ENCODE data around the gene SLC19A1. TPM values are rescaled to one million over a fixed set of nuclear protein-coding genes. Genes with fewer than 3 reads are reported as not detected.

SLC19A1 gene
- total RNA-seq, 1 donor from 2014 or later, result 5.2 TPM

GRCh38 chr21:45494851-45495680, 47.2 kb downstream of the SLC19A1 start:
- DNase-seq (ENCODE audit: low read depth), result no peak

DNA sequence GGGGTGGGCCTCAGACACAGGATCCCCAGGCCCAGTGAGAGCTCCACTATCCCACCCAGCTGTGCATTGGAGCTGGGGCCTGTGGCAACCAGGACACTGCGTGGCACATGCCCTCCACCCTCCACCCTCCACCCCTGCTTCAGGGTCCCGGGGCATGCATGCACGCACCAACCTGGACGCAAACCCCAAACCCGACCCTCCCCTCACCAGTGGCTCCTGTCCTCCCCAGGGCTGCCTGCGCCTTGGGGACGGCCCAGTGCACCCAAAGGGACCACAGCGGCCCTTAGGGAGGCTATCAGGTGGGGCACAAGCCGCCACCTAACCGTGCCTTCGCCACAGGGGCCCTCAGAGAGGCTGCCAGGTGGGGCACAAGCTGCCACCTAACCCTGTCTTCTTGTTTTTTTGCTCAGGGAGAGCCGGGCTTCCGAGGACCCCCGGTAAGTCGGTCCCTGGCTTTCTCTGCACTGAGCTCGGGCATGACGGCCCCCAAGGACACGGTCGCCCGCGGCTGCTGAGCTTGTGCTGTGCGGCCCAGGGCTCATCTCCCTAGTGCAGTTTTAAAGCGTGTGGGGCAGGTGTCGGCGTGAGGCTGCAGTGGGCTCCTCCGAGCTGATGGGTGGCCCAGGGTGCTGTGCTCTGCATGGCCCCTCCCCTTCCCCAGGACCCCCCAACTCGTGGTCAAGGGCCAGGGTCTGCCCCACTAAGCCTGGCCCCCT, 47.9 kb downstream of the SLC19A1 start:
- DNase-seq (ENCODE audit: low read depth), result no peak

- DNase-seq (ENCODE audit: low read depth), result no peak
These were observed 48.7 kb downstream of the SLC19A1 start for GRCh38 chr21:45493401-45494001.

GRCh38 chr21:45492765-45493164, 49.5 kb downstream of the SLC19A1 start:
- no peak for DNase-seq (ENCODE audit: low read depth)

DNA sequence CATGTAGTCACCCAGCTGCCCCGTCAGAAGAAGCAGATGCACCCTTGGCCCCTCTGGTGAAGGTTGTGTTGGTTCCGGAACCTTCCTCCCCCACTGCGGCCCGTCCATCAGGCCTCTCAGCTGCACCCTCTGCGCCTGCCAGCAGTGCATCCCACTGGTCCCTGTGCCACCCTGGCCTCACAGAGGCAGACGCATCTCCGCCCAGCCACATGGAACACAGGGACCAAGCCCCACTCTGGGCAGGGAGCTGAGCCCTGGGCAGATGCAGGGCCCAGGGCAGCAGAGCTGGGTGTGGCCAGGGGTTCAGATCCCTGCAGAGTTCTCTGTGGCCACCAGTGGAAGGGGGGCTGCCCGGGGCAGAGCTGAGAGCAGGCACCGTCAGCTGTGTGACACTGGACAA, 50.6 kb downstream of the SLC19A1 start:
- no peak for DNase-seq (ENCODE audit: low read depth)

DNA sequence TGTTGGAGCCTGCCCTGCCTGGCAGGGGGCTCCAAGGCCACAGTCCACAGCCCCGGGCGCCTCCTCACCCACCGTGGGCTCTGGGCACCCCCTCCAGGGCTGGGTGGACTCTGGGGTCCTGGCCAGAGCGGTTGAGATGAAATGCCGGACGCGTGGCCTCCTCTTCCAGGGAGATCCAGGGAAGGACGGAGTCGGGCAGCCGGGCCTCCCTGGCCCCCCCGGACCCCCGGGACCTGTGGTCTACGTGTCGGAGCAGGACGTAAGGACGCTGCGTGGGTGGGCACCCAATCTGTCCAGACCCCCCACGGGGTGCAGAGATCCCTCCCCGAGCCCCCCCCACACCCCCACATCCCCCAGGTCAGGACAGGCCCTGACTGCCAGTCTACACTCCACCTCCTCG, 51.2 kb downstream of the SLC19A1 start:
- no peak for DNase-seq (ENCODE audit: low read depth)

- DNase-seq (ENCODE audit: low read depth), result no peak
These were observed 52.0 kb downstream of the SLC19A1 start for GRCh38 chr21:45490049-45490731.

DNA sequence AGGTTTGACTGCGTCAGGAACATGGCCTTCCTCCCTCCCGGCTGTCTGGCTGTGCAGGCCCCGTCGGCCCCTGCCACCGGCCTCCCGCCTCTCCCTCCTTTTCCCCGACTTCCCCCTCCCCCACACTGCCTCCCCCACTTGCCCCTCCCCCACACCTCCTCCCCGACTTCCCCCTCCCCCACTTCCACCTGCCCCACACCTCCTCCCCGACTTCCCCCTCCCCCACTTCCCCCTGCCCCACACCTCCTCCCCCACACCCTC, 52.6 kb downstream of the SLC19A1 start:
- no peak for DNase-seq (ENCODE audit: low read depth)

DNA sequence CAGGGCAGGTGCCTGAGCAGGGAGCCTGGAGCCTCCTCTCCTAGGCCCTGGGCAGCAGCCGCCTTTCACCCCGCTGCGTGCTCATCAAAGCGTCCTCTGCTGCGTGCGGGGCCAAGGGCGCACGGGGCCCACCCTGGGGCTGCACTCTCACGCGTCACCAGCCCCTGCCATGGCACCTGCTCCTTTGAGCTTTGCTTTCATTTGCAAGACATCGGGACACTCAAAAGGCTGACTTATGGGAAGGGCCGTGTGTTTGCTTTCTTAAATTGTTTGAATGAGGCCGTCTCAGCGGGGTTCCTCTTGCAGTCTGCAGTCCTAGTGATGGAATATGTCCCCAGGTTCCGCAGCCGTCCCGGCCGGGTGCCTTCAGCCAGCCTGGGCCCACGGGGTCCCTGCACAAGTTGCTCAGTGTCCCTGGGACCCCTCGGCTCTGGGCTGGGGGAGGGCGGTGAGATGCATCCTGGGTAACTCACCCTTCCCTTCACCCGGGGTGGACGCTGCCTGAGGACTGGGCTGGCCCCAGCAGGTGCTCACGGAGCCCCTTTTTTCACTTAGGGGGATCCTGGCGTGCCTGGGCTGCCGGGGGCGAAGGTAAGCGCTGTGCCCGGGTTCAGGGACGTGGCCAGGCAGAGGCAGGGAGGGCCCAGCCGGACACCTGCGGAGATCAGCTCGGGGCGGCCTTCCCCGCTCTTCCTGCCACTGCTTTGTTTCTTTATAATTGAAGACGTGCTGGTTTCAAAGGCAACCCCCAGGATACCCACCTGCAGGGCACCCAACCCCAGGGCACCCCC, 53.1 kb downstream of the SLC19A1 start:
- no peak for DNase-seq (ENCODE audit: low read depth)

DNA sequence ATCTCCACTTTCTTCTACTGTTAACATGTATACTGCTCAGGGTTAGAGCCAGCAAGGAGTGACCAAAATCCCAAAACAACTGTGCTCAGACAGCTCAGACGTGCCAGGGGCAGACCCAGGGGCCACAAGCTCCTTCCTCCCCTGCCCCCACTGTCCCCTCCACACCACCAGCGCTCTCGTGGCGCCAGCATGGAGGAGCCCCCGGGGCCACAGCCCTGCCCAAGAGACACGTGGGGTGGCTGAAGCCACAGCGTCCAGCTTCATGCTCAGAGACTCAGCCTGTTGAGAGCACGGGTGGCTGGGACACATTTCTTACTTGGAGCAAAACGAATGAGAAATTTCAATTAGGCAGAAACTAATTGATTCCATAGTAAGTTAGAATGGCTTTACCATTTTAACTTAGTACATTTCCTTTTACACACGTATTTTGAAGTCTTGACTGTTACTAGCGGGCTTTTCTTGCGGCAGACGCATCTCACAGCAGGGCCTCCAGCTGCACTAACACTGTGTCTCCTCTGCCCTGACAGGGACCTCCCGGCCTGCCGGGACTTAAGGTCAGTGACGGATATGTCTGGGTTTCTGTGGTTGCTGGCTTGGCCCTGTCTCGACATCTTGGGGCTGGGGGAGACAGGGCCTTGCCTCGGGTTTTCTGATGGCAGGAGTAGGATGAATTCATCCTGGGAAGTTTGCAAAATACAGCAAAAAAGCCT, 54.2 kb downstream of the SLC19A1 start:
- no peak for DNase-seq (ENCODE audit: low read depth)

GRCh38 chr21:45487161-45487806, 55.0 kb downstream of the SLC19A1 start:
- no peak for DNase-seq (ENCODE audit: low read depth)

- DNase-seq (ENCODE audit: low read depth), result no peak
These were observed 55.6 kb downstream of the SLC19A1 start for GRCh38 chr21:45486443-45487160.

- no peak for DNase-seq (ENCODE audit: low read depth)
These were observed 56.4 kb downstream of the SLC19A1 start for GRCh38 chr21:45485686-45486442.

- DNase-seq (ENCODE audit: low read depth), result no peak
These were observed 57.9 kb downstream of the SLC19A1 start for GRCh38 chr21:45484318-45484717.

- DNase-seq (ENCODE audit: low read depth), result peak; percentile 6
These were observed 59.1 kb downstream of the SLC19A1 start for GRCh38 chr21:45482899-45483821.

GRCh38 chr21:45481977-45482898, 60.0 kb downstream of the SLC19A1 start:
- DNase-seq (ENCODE audit: low read depth), result no peak

Data from myocyte (in vitro differentiated cells).